A549 (cell line): Measurements from ENCODE around the gene MEAF6. TPM values are rescaled to one million over a fixed set of nuclear protein-coding genes. Genes with fewer than 3 reads are reported as not detected.

ENCODE experiments used
- ATAC-seq, 2 experiments: fragments of 200-7000 bp in 1 of 2; fragments of >200 bp in 1 of 2; cut with Nextera tagmentation in 1 of 2; cut with Tn5 transposase in 1 of 2; 3 replicates each; pipeline versions ENCODE4 v1.8.0 to v1.9.1; 2018 to 2020; ENCODE audit warnings: mild to moderate bottlenecking in 1 of 2, moderate library complexity in 1 of 2
- CTCF ChIA-PET: fragments of 300-600 bp; sonication (Branson Sonifier 250); formaldehyde crosslinking; extraction: SDS; loops from one replicate; lab custom pipeline; 2021; ENCODE audit warnings: antibody characterized with exemption, inconsistent platforms; lab: Yijun Ruan, JAX
- POLR2A ChIA-PET: fragments of 350-600 bp; formaldehyde crosslinking; extraction: SDS; loops from one replicate; lab custom pipeline; 2021; ENCODE audit warnings: antibody characterized with exemption, inconsistent platforms; lab: Yijun Ruan, JAX
- DNase-seq, 2 experiments: peaks; one replicate each; pipeline versions ENCODE4 v3.0.0 to v3.0.0-alpha.2; 2011 to 2016; ENCODE audit warnings: low read depth in 1 of 2, low spot score in 1 of 2
- FAIRE-seq: peaks from 2 replicates; lab custom pipeline; 2011; peaks lifted over from hg19 to GRCh38; lab: Jason Lieb, UNC
- H3K27ac ChIP-seq, 2 experiments: fragments of >200 bp; sonication (Bioruptor Twin); formaldehyde crosslinking; 3 replicates each; pipeline ENCODE4 v1.5.1; 2016 to 2017
- H3K4me1 ChIP-seq: fragments of >200 bp; sonication (Bioruptor Twin); formaldehyde crosslinking; 3 replicates; pipeline ENCODE4 v1.6.1; 2016
- H3K4me2 ChIP-seq: fragments of >200 bp; sonication (Bioruptor Twin); formaldehyde crosslinking; 3 replicates; pipeline ENCODE4 v1.6.1; 2016
- H3K4me3 ChIP-seq: fragments of >200 bp; sonication (Bioruptor Twin); formaldehyde crosslinking; 3 replicates; pipeline ENCODE4 v1.5.1; 2016
- H3K9me3 ChIP-seq: fragments of >200 bp; sonication (Bioruptor Twin); formaldehyde crosslinking; 3 replicates; pipeline ENCODE4 v1.6.1; 2016
- EHF ChIP-seq: fragments of 250-450 bp; sonication (Bioruptor Pico); IDR thresholded peaks from 2 replicates; pipeline ENCODE4 v1.5.0; 2020; ENCODE audit warnings: mild to moderate bottlenecking
- FOSB ChIP-seq: fragments of 250-450 bp; sonication (Bioruptor Pico); IDR thresholded peaks from 2 replicates; pipeline ENCODE4 v1.5.0; 2020; ENCODE audit warnings: mild to moderate bottlenecking, moderate library complexity
- HEYL ChIP-seq: fragments of 250-450 bp; sonication (Bioruptor Pico); IDR thresholded peaks from 2 replicates; pipeline ENCODE4 v1.8.0; 2021; ENCODE audit warnings: mild to moderate bottlenecking, moderate library complexity
- HOXB13 ChIP-seq: fragments of 250-450 bp; sonication (Bioruptor Pico); IDR thresholded peaks from 2 replicates; pipeline ENCODE4 v1.5.0; 2020; ENCODE audit warnings: low read depth, mild to moderate bottlenecking, moderate library complexity
- HOXB5 ChIP-seq: fragments of 250-450 bp; sonication (Bioruptor Pico); IDR thresholded peaks from 2 replicates; pipeline ENCODE4 v1.5.0; 2020; ENCODE audit warnings: mild to moderate bottlenecking, moderate library complexity
- KDM1A ChIP-seq: fragments of 200-600 bp; sonication (generic); IDR thresholded peaks from 2 replicates; pipeline ENCODE4 v1.6.1; 2016; ENCODE audit warnings: low read depth, mild to moderate bottlenecking
- PHF8 ChIP-seq: fragments of 200-600 bp; sonication (generic); IDR thresholded peaks from 2 replicates; pipeline ENCODE4 v1.6.1; 2016; ENCODE audit warnings: low read depth, mild to moderate bottlenecking, antibody characterized with exemption, moderate library complexity, borderline replicate concordance
- POLR2A ChIP-seq: IDR thresholded peaks from 2 replicates; pipeline ENCODE4 v1.6.1; 2012; ENCODE audit warnings: mild to moderate bottlenecking, low read length
- RAD21 ChIP-seq, 2 experiments: fragments of >200 bp in 1 of 2; sonication (Bioruptor Twin) in 1 of 2; formaldehyde crosslinking in 1 of 2; IDR thresholded peaks in 1 of 2; conservative IDR thresholded peaks in 1 of 2; 2 replicates in 1 of 2; 3 replicates in 1 of 2; pipeline ENCODE4 v1.6.1; 2012 to 2018; ENCODE audit warnings: inconsistent platforms in 1 of 2
- WGBS: methylation state at CpG from one replicate; pipeline ENCODE4 v1.1.6; 2017; ENCODE audit errors: missing lambda C conversion rate; 5-methylcytosine and 5-hydroxymethylcytosine counted together
- polyA plus RNA-seq, 4 experiments: library from polyadenylated mRNA; depleted of rRNA in 3 of 4; stranded (reverse); fragments of >200 nt; fragmentation: RNase III in 1 of 4; extraction: RNeasy Plus Mini Kit Qiagen cat#74134 plus additional on column Dnase treatment in 1 of 4; gene quantifications; 2 replicates in 3 of 4; 3 replicates in 1 of 4; pipeline ENCODE4 v1.2.3, GENCODE V29; 2011 to 2017
- TF ChIP-seq, protein P1 (sequence below): fragments of >200 bp; sonication (Bioruptor Twin); formaldehyde crosslinking; IDR thresholded peaks from 3 replicates; pipeline ENCODE4 v1.5.1; 2016
- TF ChIP-seq, protein P2 (sequence below): IDR thresholded peaks from 2 replicates; pipeline ENCODE4 v1.6.1; 2012
- TF ChIP-seq, protein P3 (sequence below): fragments of 250-450 bp; sonication (Bioruptor Pico); IDR thresholded peaks from 2 replicates; pipeline ENCODE4 v1.5.0; 2021; ENCODE audit warnings: mild to moderate bottlenecking, moderate library complexity, borderline replicate concordance

Gene MEAF6
- polyA plus RNA-seq, 2 of the 4 experiments (the other 2 are of a cell fraction): 39.4 to 45.4 TPM

DNA sequence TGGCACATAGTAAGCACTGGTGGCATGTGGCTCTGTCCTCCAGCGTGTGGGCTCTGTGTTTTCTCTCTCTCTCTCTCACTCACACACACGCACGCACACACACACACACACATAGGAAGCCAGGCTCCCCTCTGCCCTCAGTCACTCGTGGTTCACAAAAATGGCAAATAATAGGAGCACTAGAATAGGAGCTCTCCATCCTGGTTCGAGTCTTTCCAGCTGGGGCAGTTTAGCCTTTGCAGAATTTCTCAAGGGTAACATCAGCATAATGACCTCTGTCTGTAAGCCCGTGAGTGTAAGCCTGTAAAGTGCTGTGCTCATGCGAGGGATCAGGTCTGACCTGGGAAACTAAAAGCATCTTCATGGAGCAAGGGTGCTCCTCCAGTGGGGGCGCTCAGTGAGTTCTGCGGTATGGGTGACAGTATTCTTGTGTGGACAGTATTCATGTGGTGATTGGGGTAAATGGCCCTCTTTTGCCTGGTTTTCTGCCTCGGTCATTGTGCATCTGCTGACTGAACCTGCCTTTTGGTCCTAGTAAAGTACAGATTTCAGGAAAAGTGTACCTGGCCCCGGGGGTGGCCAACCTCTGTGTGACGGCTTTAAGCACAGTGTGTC, 41.0 kb downstream of the MEAF6 start:
- POLR2A ChIA-PET: interaction anchor here (1.2 to 3.0 kb wide), 3 partner anchors 13 to 23 kb away, joined by 3 to 20 read pairs (median 4); no protein-coding TSS in a partner anchor
- peak overlapping the region; percentile 85 for H3K4me3 ChIP-seq
- ATAC-seq (peak; percentile 12 to 14; a peak in 3 of 6 replicates), DNase-seq (peak in 1 of 2 experiments; percentile 58), FAIRE-seq (no peak)
- WGBS: 1% methylated on average over 10 of the region's 12 CpGs
- H3K4me1 ChIP-seq: peaks cover 51% of the 10 kb centered on the region
- H3K4me2 ChIP-seq: peak overlapping the region; percentile 81
- CTCF ChIA-PET: interaction anchor here (0.6 to 17.9 kb wide), 5 partner anchors 8 to 377 kb away, joined by 3 to 209 read pairs (median 5); no protein-coding TSS in a partner anchor
- no peaks in the 10 kb centered on the region for H3K9me3 ChIP-seq
- TF ChIP-seq, protein P1, sequence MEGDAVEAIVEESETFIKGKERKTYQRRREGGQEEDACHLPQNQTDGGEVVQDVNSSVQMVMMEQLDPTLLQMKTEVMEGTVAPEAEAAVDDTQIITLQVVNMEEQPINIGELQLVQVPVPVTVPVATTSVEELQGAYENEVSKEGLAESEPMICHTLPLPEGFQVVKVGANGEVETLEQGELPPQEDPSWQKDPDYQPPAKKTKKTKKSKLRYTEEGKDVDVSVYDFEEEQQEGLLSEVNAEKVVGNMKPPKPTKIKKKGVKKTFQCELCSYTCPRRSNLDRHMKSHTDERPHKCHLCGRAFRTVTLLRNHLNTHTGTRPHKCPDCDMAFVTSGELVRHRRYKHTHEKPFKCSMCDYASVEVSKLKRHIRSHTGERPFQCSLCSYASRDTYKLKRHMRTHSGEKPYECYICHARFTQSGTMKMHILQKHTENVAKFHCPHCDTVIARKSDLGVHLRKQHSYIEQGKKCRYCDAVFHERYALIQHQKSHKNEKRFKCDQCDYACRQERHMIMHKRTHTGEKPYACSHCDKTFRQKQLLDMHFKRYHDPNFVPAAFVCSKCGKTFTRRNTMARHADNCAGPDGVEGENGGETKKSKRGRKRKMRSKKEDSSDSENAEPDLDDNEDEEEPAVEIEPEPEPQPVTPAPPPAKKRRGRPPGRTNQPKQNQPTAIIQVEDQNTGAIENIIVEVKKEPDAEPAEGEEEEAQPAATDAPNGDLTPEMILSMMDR: peak; percentile 22; the same call in 2 of the 3 replicates
- 0 out of 5 replicates have a peak, but pooled peaks of 1 of the 2 experiments have one; percentile 6 for TF ChIP-seq RAD21 (conservative IDR thresholded peaks at IDR 0.05 in 1 of 2, IDR thresholded peaks at IDR 0.05 in 1 of 2)
- TF ChIP-seq, protein P2, sequence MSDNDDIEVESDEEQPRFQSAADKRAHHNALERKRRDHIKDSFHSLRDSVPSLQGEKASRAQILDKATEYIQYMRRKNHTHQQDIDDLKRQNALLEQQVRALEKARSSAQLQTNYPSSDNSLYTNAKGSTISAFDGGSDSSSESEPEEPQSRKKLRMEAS: peak; percentile 27; the same call in 1 of the 2 replicates
- TF ChIP-seq, protein P3, sequence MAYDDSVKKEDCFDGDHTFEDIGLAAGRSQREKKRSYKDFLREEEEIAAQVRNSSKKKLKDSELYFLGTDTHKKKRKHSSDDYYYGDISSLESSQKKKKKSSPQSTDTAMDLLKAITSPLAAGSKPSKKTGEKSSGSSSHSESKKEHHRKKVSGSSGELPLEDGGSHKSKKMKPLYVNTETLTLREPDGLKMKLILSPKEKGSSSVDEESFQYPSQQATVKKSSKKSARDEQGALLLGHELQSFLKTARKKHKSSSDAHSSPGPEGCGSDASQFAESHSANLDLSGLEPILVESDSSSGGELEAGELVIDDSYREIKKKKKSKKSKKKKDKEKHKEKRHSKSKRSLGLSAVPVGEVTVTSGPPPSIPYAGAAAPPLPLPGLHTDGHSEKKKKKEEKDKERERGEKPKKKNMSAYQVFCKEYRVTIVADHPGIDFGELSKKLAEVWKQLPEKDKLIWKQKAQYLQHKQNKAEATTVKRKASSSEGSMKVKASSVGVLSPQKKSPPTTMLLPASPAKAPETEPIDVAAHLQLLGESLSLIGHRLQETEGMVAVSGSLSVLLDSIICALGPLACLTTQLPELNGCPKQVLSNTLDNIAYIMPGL (CRISPR knock-in tag): no peak
- H3K27ac ChIP-seq: peak overlapping the region; percentile 88 to 100

DNA sequence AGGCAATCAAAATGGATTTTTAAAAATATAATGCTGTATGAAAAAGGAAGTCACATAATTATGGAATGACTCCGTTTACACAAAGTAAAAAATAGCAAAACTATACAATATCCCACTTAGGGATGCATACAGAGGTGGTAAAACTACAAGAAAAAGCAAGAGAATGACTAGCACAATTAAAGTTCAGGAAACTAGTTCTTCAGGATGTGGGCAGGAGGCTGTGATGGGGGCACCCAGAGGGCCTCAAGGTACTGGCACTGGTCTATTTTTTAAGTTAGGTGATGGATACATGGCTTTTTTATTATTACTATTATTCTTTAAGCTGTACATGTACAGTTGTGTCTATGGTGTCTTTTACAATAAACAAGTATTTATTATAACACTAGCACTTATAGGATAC, 41.6 kb downstream of the MEAF6 start:
- Histone ChIP-seq H3K9me3 (no peaks in the 10 kb centered on the region), H3K4me3 (peak overlapping the region; percentile 85), H3K4me2 (peak overlapping the region; percentile 81), H3K4me1 (peaks cover 51% of the 10 kb centered on the region), H3K27ac (peak overlapping the region; percentile 88 to 100)
- ChIA-PET CTCF (interaction anchor here (0.6 to 17.9 kb wide), 5 partner anchors 15 to 377 kb away, joined by 3 to 209 read pairs (median 3); partner anchors contain the start of gene MEAF6), POLR2A (interaction anchor here (1.2 to 3.0 kb wide), 2 partner anchors 14 to 19 kb away, joined by 3 to 20 read pairs; no protein-coding TSS in a partner anchor)
- FAIRE-seq (no peak), DNase-seq (no peak), ATAC-seq (no peak)
- WGBS: 33% methylated on average over 1 of the region's 1 CpG
- TF ChIP-seq PHF8 (no peak), HOXB5 (CRISPR knock-in tag) (no peak)

DNA sequence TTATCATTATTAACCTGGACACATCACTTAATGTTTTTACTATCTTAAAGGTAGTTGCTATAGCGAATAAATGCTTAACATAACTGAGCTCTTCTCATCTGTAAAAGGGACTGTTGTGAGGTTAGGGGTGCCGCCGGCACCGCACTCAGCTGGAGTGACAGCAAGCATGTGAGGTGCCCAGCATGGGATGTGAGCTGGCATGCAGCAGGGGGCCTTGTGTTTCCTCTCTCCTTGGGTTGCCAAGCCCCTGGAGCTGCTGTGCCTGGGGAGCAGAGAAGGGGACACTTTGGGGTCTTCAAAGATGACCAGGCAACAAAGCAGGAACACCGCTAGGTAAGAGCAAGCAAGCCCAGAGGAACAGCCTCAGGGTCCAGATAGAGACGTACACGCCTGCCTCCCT, 42.3 kb downstream of the MEAF6 start:
- no peak for FAIRE-seq
- Histone ChIP-seq H3K27ac (peak overlapping the region; percentile 88 to 100), H3K4me1 (peaks cover 51% of the 10 kb centered on the region), H3K4me3 (peak overlapping the region; percentile 85), H3K4me2 (peak overlapping the region; percentile 81), H3K9me3 (no peaks in the 10 kb centered on the region)
- ChIA-PET POLR2A (interaction anchor here (1.4 to 2.7 kb wide), 3 partner anchors 14 to 43 kb away, joined by 4 to 6 read pairs (median 4); partner anchors contain the start of gene MEAF6), CTCF (interaction anchor here (0.6 to 17.9 kb wide), 8 partner anchors 9 to 79 kb away, joined by 3 to 209 read pairs (median 4); partner anchors contain the start of gene MEAF6)
- TF ChIP-seq KDM1A (no peak), EHF (no peak), HOXB13 (peak; percentile 39; the same call in 1 of the 2 replicates), POLR2A (peak; percentile 15; the same call in 1 of the 2 replicates), HEYL (CRISPR knock-in tag) (no peak), FOSB (CRISPR knock-in tag) (0 out of 2 replicates have a peak, but pooled peaks have one; percentile 31)
- WGBS: 37% methylated on average over 5 of the region's 7 CpGs
- peak in 1 of 2 experiments; percentile 18 for DNase-seq
- no peak for ATAC-seq
